ENCODE results near the gene MTX1. TPM values are rescaled to one million over a fixed set of nuclear protein-coding genes. Genes with fewer than 3 reads are reported as not detected.

MTX1 gene
- polyA plus RNA-seq, 1 donor: 38.6 TPM

- H3K27ac ChIP-seq (ENCODE audit: low read length): peak within 1 kb of the TSS; percentile 65
- H3K27me3 ChIP-seq (ENCODE audit: control insufficient read depth, insufficient read depth, low read length): peaks cover 23% of the 10 kb centered on the region
- H3K9me3 ChIP-seq (ENCODE audit: control insufficient read depth, low read depth, low read length): no peaks in the 10 kb centered on the region
- H3K4me1 ChIP-seq (ENCODE audit: control insufficient read depth, insufficient read depth, low read length): peaks cover 12% of the 10 kb centered on the region
- 0% methylated on average over 2 of the region's 38 CpGs for WGBS (ENCODE audit: insufficient coverage, low lambda C conversion rate)
- peaks cover 18% of the 10 kb centered on the region for H3K36me3 ChIP-seq (ENCODE audit: control insufficient read depth, insufficient read depth, low read length)
- DNase-seq: no peak
- peak within 1 kb of the TSS; percentile 87 for H3K4me3 ChIP-seq (ENCODE audit: low read length)
These were observed 34.8 kb upstream of the MTX1 start, which contains the start of gene TRIM46 for GRCh38 chr1:155173478-155174323. TSS of gene TRIM46 (plus strand) at chr1:155173849. CDS start at chr1:155173967, 118 bp downstream.

- H3K27me3 ChIP-seq (ENCODE audit: control insufficient read depth, insufficient read depth, low read length): peaks cover 23% of the 10 kb centered on the region
- 20% methylated on average over 1 of the region's 35 CpGs for WGBS (ENCODE audit: insufficient coverage, low lambda C conversion rate)
- no peak for DNase-seq
- no peaks in the 10 kb centered on the region for H3K9me3 ChIP-seq (ENCODE audit: control insufficient read depth, low read depth, low read length)
- H3K4me3 ChIP-seq (ENCODE audit: low read length): peak overlapping the region; percentile 11
- H3K4me1 ChIP-seq (ENCODE audit: control insufficient read depth, insufficient read depth, low read length): peaks cover 18% of the 10 kb centered on the region
- H3K27ac ChIP-seq (ENCODE audit: low read length): no peak overlapping the region
- H3K36me3 ChIP-seq (ENCODE audit: control insufficient read depth, insufficient read depth, low read length): peaks cover 10% of the 10 kb centered on the region
These were observed 33.9 kb upstream of the MTX1 start for GRCh38 chr1:155174324-155175280.

GRCh38 chr1:155175281-155175926, 33.1 kb upstream of the MTX1 start:
- H3K4me1 ChIP-seq (ENCODE audit: control insufficient read depth, insufficient read depth, low read length): peaks cover 18% of the 10 kb centered on the region
- WGBS (ENCODE audit: insufficient coverage, low lambda C conversion rate): no CpG with 5 or more reads among the region's 12 CpGs

GRCh38 chr1:155175927-155176371, 32.5 kb upstream of the MTX1 start:
- H3K9me3 ChIP-seq (ENCODE audit: control insufficient read depth, low read depth, low read length): no peaks in the 10 kb centered on the region
- H3K4me1 ChIP-seq (ENCODE audit: control insufficient read depth, insufficient read depth, low read length): peaks cover 18% of the 10 kb centered on the region
- no peak for DNase-seq
- WGBS (ENCODE audit: insufficient coverage, low lambda C conversion rate): no CpG with 5 or more reads among the region's 9 CpGs
- H3K4me3 ChIP-seq (ENCODE audit: low read length): no peak overlapping the region
- no peak overlapping the region for H3K27ac ChIP-seq (ENCODE audit: low read length)
- peaks cover 23% of the 10 kb centered on the region for H3K27me3 ChIP-seq (ENCODE audit: control insufficient read depth, insufficient read depth, low read length)
- no peaks in the 10 kb centered on the region for H3K36me3 ChIP-seq (ENCODE audit: control insufficient read depth, insufficient read depth, low read length)

More at GRCh38 chr1:155175281-155175926, 33.1 kb upstream of the MTX1 start:
- H3K9me3 ChIP-seq (ENCODE audit: control insufficient read depth, low read depth, low read length): no peaks in the 10 kb centered on the region
- no peak for DNase-seq
- no peak overlapping the region for H3K4me3 ChIP-seq (ENCODE audit: low read length)
- peaks cover 2% of the 10 kb centered on the region for H3K36me3 ChIP-seq (ENCODE audit: control insufficient read depth, insufficient read depth, low read length)
- H3K27ac ChIP-seq (ENCODE audit: low read length): no peak overlapping the region
- peaks cover 23% of the 10 kb centered on the region for H3K27me3 ChIP-seq (ENCODE audit: control insufficient read depth, insufficient read depth, low read length)

- Histone ChIP-seq H3K27me3 (ENCODE audit: control insufficient read depth, insufficient read depth, low read length) (peaks cover 23% of the 10 kb centered on the region), H3K9me3 (ENCODE audit: control insufficient read depth, low read depth, low read length) (no peaks in the 10 kb centered on the region), H3K27ac (ENCODE audit: low read length) (no peak overlapping the region), H3K4me1 (ENCODE audit: control insufficient read depth, insufficient read depth, low read length) (peaks cover 18% of the 10 kb centered on the region), H3K36me3 (ENCODE audit: control insufficient read depth, insufficient read depth, low read length) (no peaks in the 10 kb centered on the region), H3K4me3 (ENCODE audit: low read length) (no peak overlapping the region)
- DNase-seq: peak in 1 of 2 donors; percentile 62
- no CpG with 5 or more reads among the region's 8 CpGs for WGBS (ENCODE audit: insufficient coverage, low lambda C conversion rate)
These were observed 31.9 kb upstream of the MTX1 start for GRCh38 chr1:155176544-155177071.

GRCh38 chr1:155177192-155177917, 31.1 kb upstream of the MTX1 start:
- DNase-seq: no peak
- Histone ChIP-seq H3K36me3 (ENCODE audit: control insufficient read depth, insufficient read depth, low read length) (no peaks in the 10 kb centered on the region), H3K27me3 (ENCODE audit: control insufficient read depth, insufficient read depth, low read length) (peaks cover 23% of the 10 kb centered on the region), H3K4me3 (ENCODE audit: low read length) (no peak overlapping the region), H3K4me1 (ENCODE audit: control insufficient read depth, insufficient read depth, low read length) (peaks cover 11% of the 10 kb centered on the region), H3K27ac (ENCODE audit: low read length) (no peak overlapping the region), H3K9me3 (ENCODE audit: control insufficient read depth, low read depth, low read length) (no peaks in the 10 kb centered on the region)
- WGBS (ENCODE audit: insufficient coverage, low lambda C conversion rate): no CpG with 5 or more reads among the region's 11 CpGs

GRCh38 chr1:155177918-155178281, 30.6 kb upstream of the MTX1 start:
- Histone ChIP-seq H3K4me1 (ENCODE audit: control insufficient read depth, insufficient read depth, low read length) (peaks cover 10% of the 10 kb centered on the region), H3K36me3 (ENCODE audit: control insufficient read depth, insufficient read depth, low read length) (no peaks in the 10 kb centered on the region), H3K9me3 (ENCODE audit: control insufficient read depth, low read depth, low read length) (no peaks in the 10 kb centered on the region), H3K4me3 (ENCODE audit: low read length) (no peak overlapping the region), H3K27ac (ENCODE audit: low read length) (no peak overlapping the region), H3K27me3 (ENCODE audit: control insufficient read depth, insufficient read depth, low read length) (peaks cover 23% of the 10 kb centered on the region)
- peak in 1 of 2 donors; percentile 0 for DNase-seq
- WGBS (ENCODE audit: insufficient coverage, low lambda C conversion rate): no CpG with 5 or more reads among the region's 9 CpGs

DNA sequence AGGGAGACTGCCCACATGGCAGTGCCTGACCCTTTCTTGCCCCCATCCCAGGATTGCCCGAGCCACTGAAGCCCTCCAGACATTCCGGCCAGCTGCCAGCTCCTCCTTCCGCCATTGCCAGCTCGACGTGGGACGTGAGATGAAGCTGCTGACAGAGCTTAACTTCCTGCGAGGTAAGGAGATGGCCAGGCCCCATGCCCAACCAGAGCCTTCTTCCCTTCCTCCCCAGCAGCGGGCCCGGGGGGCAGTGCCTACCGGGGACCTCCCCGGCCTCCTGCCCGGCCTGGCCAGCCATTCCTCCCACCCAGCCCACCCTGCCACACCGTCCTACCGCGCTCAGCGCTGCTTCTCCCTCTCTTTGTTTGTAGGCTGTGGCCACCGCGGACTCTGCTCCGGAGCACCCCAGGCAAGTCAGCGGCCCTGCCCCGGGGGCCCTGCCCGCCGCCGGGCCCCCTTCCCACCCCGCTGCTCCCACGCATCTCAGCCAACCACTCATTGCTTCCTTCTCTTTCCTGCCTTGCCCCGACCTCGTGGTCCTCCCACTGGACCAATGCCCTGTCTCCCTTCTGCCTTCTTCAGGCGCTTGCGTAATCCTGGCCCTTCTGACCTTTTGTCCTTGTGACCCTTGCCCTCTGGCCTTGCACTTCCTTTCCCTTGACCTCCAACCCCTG, 29.9 kb upstream of the MTX1 start:
- Histone ChIP-seq H3K4me3 (ENCODE audit: low read length) (no peak overlapping the region), H3K36me3 (ENCODE audit: control insufficient read depth, insufficient read depth, low read length) (no peaks in the 10 kb centered on the region), H3K27me3 (ENCODE audit: control insufficient read depth, insufficient read depth, low read length) (peaks cover 20% of the 10 kb centered on the region), H3K4me1 (ENCODE audit: control insufficient read depth, insufficient read depth, low read length) (peaks cover 10% of the 10 kb centered on the region), H3K9me3 (ENCODE audit: control insufficient read depth, low read depth, low read length) (no peaks in the 10 kb centered on the region), H3K27ac (ENCODE audit: low read length) (no peak overlapping the region)
- no CpG with 5 or more reads among the region's 30 CpGs for WGBS (ENCODE audit: insufficient coverage, low lambda C conversion rate)
- DNase-seq: peak in 1 of 2 donors; percentile 9
